KMS-11 (cell line): ENCODE results near the gene TCF12.

Experiments used
- H2AFZ ChIP-seq: fragments of 200-600 bp; sonication (generic); 2 replicates; pipeline ENCODE4 v1.6.1; 2016; ENCODE audit warnings: antibody characterized with exemption, mixed run types, low read depth
- H3K27ac ChIP-seq: fragments of 200-600 bp; sonication (generic); 2 replicates; pipeline ENCODE4 v1.6.1; 2016; ENCODE audit warnings: mild to moderate bottlenecking, mixed run types
- H3K27me3 ChIP-seq: fragments of 200-600 bp; sonication (generic); 2 replicates; pipeline ENCODE4 v1.6.1; 2017; ENCODE audit warnings: mild to moderate bottlenecking, low read depth, mixed run types, moderate library complexity; ENCODE audit not compliant: insufficient read depth
- H3K36me3 ChIP-seq: fragments of 200-600 bp; sonication (generic); 2 replicates; pipeline ENCODE4 v1.6.1; 2017; ENCODE audit warnings: mild to moderate bottlenecking, mixed run types; ENCODE audit not compliant: insufficient read depth
- H3K4me1 ChIP-seq: fragments of 200-600 bp; sonication (generic); 2 replicates; pipeline ENCODE4 v1.6.1; 2016; ENCODE audit warnings: mild to moderate bottlenecking, low read depth, mixed run types; ENCODE audit not compliant: poor library complexity, severe bottlenecking
- H3K4me2 ChIP-seq: fragments of 200-600 bp; sonication (generic); 2 replicates; pipeline ENCODE4 v1.7.0; 2016; ENCODE audit warnings: mild to moderate bottlenecking, mixed run types
- H3K4me3 ChIP-seq: fragments of 200-600 bp; sonication (generic); IDR thresholded peaks from 2 replicates; pipeline ENCODE4 v1.6.1; 2017; ENCODE audit warnings: low read depth, low read length, mixed read lengths; ENCODE audit not compliant: insufficient read depth
- H3K79me2 ChIP-seq: fragments of 200-600 bp; sonication (generic); 2 replicates; pipeline ENCODE4 v1.6.1; 2016; ENCODE audit warnings: low read depth, mixed run types; ENCODE audit not compliant: insufficient read depth
- H3K9ac ChIP-seq: fragments of 200-600 bp; sonication (generic); 2 replicates; pipeline ENCODE4 v1.6.1; 2016; ENCODE audit warnings: mild to moderate bottlenecking, mixed run types
- H4K20me1 ChIP-seq: fragments of 200-600 bp; sonication (generic); 2 replicates; pipeline ENCODE4 v1.6.1; 2016; ENCODE audit warnings: mild to moderate bottlenecking, mixed run types; ENCODE audit not compliant: insufficient read depth
- TF ChIP-seq, protein P1 (sequence below): fragments of 200-600 bp; sonication (generic); conservative IDR thresholded peaks from 2 replicates; pipeline ENCODE4 v1.6.1; 2017; ENCODE audit warnings: low read depth, mild to moderate bottlenecking, antibody characterized with exemption, low read length, moderate library complexity, mixed read lengths

The TCF12 gene

DNA sequence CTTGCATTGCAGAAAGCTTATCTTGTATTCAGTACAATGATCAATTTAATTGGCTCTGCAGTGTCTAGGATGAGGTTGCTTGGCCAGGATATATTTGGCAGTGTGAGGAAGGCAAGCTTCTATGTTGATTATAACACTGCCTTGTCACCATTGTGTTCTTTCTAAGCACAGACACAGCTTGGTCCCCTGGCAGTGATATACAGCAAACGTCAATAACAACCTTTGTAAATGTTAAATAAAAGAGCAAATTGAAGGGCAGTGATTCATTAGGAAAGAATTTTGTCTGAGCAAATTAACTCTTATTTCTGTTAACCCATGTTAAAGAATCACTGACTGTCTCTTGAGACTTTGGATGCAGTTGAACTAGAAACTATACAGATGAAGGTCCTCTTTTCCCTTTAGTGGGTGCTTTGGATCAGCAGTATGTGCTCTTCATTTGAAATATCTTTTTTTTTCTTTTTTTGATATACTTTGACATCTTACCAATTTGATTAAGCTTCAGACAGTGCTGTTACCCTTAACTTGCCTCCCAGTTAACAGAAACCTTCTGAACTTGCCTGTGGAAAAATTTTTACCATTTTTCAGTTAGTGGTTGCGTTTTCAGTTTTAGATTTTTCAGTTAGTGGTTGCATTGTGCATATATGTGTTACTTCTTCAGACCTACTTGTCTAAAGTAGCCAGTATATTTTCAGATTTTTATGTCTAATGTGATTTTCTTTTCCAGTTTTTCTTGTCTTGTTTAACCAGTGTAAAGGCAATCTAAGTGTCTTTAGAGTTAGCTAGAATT lies 199.8 kb downstream of the TCF12 start:
- Histone ChIP-seq H3K4me1 (peaks cover 68% of the 10 kb centered on the region), H3K4me3 (no peak overlapping the region), H4K20me1 (no peaks in the 10 kb centered on the region), H2AFZ (no peak overlapping the region), H3K4me2 (peak overlapping the region; percentile 94), H3K27me3 (no peaks in the 10 kb centered on the region), H3K36me3 (no peaks in the 10 kb centered on the region), H3K79me2 (no peaks in the 10 kb centered on the region), H3K27ac (peak overlapping the region; percentile 78), H3K9ac (peak overlapping the region; percentile 4; the same call in 1 of the 2 replicates)
- TF ChIP-seq, protein P1, sequence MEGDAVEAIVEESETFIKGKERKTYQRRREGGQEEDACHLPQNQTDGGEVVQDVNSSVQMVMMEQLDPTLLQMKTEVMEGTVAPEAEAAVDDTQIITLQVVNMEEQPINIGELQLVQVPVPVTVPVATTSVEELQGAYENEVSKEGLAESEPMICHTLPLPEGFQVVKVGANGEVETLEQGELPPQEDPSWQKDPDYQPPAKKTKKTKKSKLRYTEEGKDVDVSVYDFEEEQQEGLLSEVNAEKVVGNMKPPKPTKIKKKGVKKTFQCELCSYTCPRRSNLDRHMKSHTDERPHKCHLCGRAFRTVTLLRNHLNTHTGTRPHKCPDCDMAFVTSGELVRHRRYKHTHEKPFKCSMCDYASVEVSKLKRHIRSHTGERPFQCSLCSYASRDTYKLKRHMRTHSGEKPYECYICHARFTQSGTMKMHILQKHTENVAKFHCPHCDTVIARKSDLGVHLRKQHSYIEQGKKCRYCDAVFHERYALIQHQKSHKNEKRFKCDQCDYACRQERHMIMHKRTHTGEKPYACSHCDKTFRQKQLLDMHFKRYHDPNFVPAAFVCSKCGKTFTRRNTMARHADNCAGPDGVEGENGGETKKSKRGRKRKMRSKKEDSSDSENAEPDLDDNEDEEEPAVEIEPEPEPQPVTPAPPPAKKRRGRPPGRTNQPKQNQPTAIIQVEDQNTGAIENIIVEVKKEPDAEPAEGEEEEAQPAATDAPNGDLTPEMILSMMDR: no peak

DNA sequence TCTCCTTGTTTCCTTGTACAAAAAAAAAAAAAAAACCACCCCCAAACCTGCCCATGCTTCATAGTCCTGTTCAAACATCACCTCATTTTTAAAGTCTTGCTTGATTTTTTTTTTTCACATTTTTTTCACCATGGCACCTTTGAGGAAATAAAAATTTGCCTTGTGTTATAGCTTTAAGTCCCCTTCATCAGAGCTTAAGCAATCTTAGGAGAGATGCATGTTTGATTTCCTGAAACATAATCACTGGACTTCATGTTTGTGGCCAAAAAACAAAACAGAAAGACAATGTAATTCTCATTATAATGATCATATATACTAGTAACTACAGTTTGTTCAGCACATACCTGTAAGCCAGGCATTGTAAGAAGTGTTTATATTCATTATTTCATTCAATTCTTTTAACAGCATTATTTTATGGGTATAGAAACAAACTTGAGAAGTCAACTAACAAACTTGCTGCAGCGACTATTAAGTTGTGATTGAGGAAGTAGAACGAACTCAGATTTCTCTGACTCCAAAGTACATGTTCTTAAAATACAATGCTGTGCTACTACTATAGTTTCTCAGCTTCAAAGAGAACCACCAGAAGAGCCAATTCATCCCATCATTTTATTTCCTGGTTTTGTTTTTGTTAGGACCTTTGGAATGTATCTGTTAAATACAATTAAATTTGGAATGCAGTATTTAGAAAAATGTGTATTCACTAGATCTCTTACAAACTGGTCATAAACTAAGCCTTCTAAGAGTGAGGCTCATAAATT lies 203.8 kb downstream of the TCF12 start:
- TF ChIP-seq, protein P1: no peak
- no peak overlapping the region for H3K27ac ChIP-seq

DNA sequence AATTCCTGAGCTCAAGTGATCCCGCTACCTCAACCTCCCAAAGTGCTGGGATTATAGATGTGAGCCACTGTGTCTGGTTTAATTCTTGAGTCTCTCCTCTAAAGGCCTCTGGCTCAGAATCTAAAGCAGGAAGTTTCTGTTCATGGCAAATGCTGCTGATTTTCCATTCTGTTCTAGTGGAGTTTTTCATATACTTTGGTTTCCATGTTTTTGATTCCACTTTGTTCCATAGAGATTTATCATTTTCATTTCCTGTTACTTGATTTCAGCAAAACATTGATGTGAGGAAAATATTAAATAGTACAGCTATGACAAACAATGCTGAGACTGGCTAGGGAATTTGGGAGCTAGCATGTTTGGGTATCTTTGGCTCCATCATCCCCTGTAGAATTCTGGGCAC lies 205.6 kb downstream of the TCF12 start:
- no peak overlapping the region for H2AFZ ChIP-seq
- TF ChIP-seq, protein P1: no peak
- no peak overlapping the region for H3K4me3 ChIP-seq
- H3K4me2 ChIP-seq: no peak overlapping the region
- H3K4me1 ChIP-seq: peaks cover 27% of the 10 kb centered on the region
- H3K79me2 ChIP-seq: no peaks in the 10 kb centered on the region
- H3K36me3 ChIP-seq: no peaks in the 10 kb centered on the region
- H4K20me1 ChIP-seq: 0 out of 2 replicates have a peak, but pooled peaks cover 2% of the 10 kb centered on the region
- H3K9ac ChIP-seq: no peak overlapping the region
- no peak overlapping the region for H3K27ac ChIP-seq
- H3K27me3 ChIP-seq: no peaks in the 10 kb centered on the region

More for the DNA sequence above, 203.8 kb downstream of the TCF12 start:
- H2AFZ ChIP-seq: no peak overlapping the region
- H3K4me1 ChIP-seq: peaks cover 45% of the 10 kb centered on the region
- no peaks in the 10 kb centered on the region for H3K36me3 ChIP-seq
- H3K4me3 ChIP-seq: no peak overlapping the region
- no peaks in the 10 kb centered on the region for H3K79me2 ChIP-seq
- H4K20me1 ChIP-seq: no peaks in the 10 kb centered on the region
- no peaks in the 10 kb centered on the region for H3K27me3 ChIP-seq
- no peak overlapping the region for H3K4me2 ChIP-seq
- H3K9ac ChIP-seq: no peak overlapping the region

DNA sequence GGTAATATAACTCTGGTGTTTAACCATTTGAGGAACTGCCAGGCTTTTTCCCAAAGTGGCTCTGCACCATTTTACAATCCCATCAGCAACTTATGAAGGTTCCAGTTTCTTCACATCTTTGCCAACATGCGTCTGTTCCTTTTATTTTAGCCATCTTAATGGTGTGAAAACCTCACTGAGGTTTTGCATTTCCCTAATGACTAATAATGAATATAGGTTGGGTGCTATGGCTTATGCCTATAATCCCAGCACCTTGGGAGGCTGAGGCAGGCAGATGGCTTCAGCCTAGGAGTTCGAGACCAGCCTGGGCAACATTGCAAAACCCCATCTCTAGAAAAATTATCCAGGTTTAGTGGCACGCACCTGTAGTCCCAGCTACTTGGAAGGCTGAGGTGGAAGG lies 210.6 kb downstream of the TCF12 start:
- Histone ChIP-seq H3K4me2 (no peak overlapping the region), H3K9ac (no peak overlapping the region), H3K36me3 (no peaks in the 10 kb centered on the region), H3K79me2 (no peaks in the 10 kb centered on the region), H3K4me3 (no peak overlapping the region), H3K27ac (no peak overlapping the region), H2AFZ (no peak overlapping the region), H4K20me1 (0 out of 2 replicates have a peak, but pooled peaks cover 3% of the 10 kb centered on the region), H3K27me3 (no peaks in the 10 kb centered on the region), H3K4me1 (peaks cover 9% of the 10 kb centered on the region)
- TF ChIP-seq, protein P1: no peak
